Heart left ventricle (tissue), 16 donors: Measurements from ENCODE around the gene FRMD4B. TPM values are rescaled to one million over a fixed set of nuclear protein-coding genes. Genes with fewer than 3 reads are reported as not detected.

Source experiments
- ATAC-seq, 4 donors: fragments of 200-7000 bp; cut with Tn5 transposase; one replicate each; pipeline ENCODE4 v1.9.1; 2020 to 2022; ENCODE audit warnings: moderate library complexity in 4 of 4, mild to moderate bottlenecking in 3 of 4, moderate number of reproducible peaks in 1 of 4
- DNase-seq, 5 donors: peaks; one replicate each; pipeline ENCODE4 v3.0.0-alpha.2; 2020
- H3K27ac ChIP-seq, 12 donors: fragments of 200-600 bp; sonication (generic) in 4 of 12; one replicate each; pipeline versions ENCODE4 v1.5.0 to v1.8.0; 2016 to 2022; ENCODE audit warnings: mild to moderate bottlenecking in 2 of 12
- H3K27me3 ChIP-seq, 9 donors: fragments of 200-600 bp; sonication (generic) in 2 of 9; one replicate each; pipeline versions ENCODE4 v1.5.1 to v1.8.0; 2016 to 2022; ENCODE audit warnings: mild to moderate bottlenecking in 3 of 9
- H3K36me3 ChIP-seq, 9 donors: fragments of 200-600 bp; sonication (generic) in 2 of 9; one replicate each; pipeline versions ENCODE4 v1.5.0 to v1.8.0; 2018 to 2022; ENCODE audit warnings: mild to moderate bottlenecking in 2 of 9
- H3K4me1 ChIP-seq, 12 donors: fragments of 200-600 bp; sonication (generic) in 4 of 12; one replicate each; pipeline versions ENCODE4 v1.5.0 to v1.8.0; 2016 to 2022; ENCODE audit warnings: mild to moderate bottlenecking in 3 of 12
- H3K4me3 ChIP-seq, 12 donors: fragments of 200-600 bp; sonication (generic) in 4 of 12; one replicate each; pipeline versions ENCODE4 v1.5.0 to v1.8.0; 2017 to 2022; ENCODE audit warnings: mild to moderate bottlenecking in 9 of 12, moderate library complexity in 4 of 12
- H3K9me3 ChIP-seq, 12 donors: fragments of 200-600 bp; sonication (generic) in 4 of 12; one replicate each; pipeline versions ENCODE4 v1.5.0 to v1.8.0; 2016 to 2022; ENCODE audit warnings: mild to moderate bottlenecking in 1 of 12
- CTCF ChIP-seq, 12 donors: fragments of 200-600 bp; sonication (generic) in 4 of 12; IDR thresholded peaks; one replicate each; pipeline versions ENCODE4 v1.5.0 to v1.8.0; 2018 to 2022; ENCODE audit warnings: antibody characterized with exemption in 12 of 12, mild to moderate bottlenecking in 5 of 12
- POLR2A ChIP-seq, 2 donors: fragments of 450-650 bp; IDR thresholded peaks; one replicate each; pipeline ENCODE4 v1.6.1; 2017; ENCODE audit warnings: antibody characterized with exemption in 2 of 2, mild to moderate bottlenecking in 2 of 2, moderate library complexity in 2 of 2
- WGBS, 4 donors: extraction: QIAGEN DNeasy Blood & Tissue Kit in 2 of 4; methylation state at CpG; one replicate each; pipeline versions ENCODE4 v1.1.5 to v1.1.7; 2013 to 2018; 5-methylcytosine and 5-hydroxymethylcytosine counted together
- intact Hi-C, 10 donors: fragments of 100-400 bp; cut with DNase I; formaldehyde crosslinking; loops; one replicate each; pipeline versions ENCODE4 v1.11.1 to v1.14.2; 2022
- polyA plus RNA-seq, 2 donors: library from polyadenylated mRNA; stranded (reverse); fragments of 200-250 nt; gene quantifications; one replicate each; pipeline ENCODE4 v1.2.3, GENCODE V29; 2013
- total RNA-seq, 9 donors: library from RNA; depleted of rRNA in 2 of 9; stranded (reverse); fragments of >200 nt in 2 of 9; fragmentation: NEBNext Ultra II Directional in 3 of 9; extraction: Animal tissue kit (Norgen Biotek cat#: 25700) in 3 of 9; gene quantifications; one replicate each; pipeline versions ENCODE4 v1.1.0 to v1.2.4, GENCODE V29; 2016 to 2023
- donor health status: ischemic (EF 13 %, LVEDD 7.1; RV severe dilation, severe dysfunction).
- donor health status: healthy with polysubstance abuse.
- donor health status: DM: no; HTN: yes; CAD: no.
- donor health status: DM: no; HTN: no; CAD: no.
- donor health status: ischemic (EF 25% LVEDD 6.9; RV normal size, moderate dysfunction).
- donor health status: ischemic (EF 25% LVEDD 5.7; RV mildly dilated, moderate dysfunction).
- donor health status: healthy.
- donor health status: DM: yes; HTN: yes; CAD: no.
- donor health status: ischemic (EF 35%, LVEDD 5.7; RV mildly dilated, moderate dysfunction).
- donor health status: nonischemic (EF 11% LVEDD 7.7; RV severe dilation, severe dysfunction).
- donor health status: DM: yes; HTN: yes; CAD: no.
- donor health status: PGD.
- donor health status: ischemic (EF 29% LVEDD 5.4; RV normal size, mild dysfunction).
- donor health status: nonischemic (EF 23%, LVEDD 6.1; RV moderate dilation, normal function).

FRMD4B gene
- total and polyA plus RNA-seq, 11 donors: 3.4 to 42.8 (median 10.9) TPM

- Histone ChIP-seq H3K4me1 (no peaks in the 10 kb centered on the region), H3K27me3 (no peaks in the 10 kb centered on the region), H3K27ac (no peak overlapping the region), H3K36me3 (peaks cover 0 to 6% (median 0%) of the 10 kb centered on the region in 9 donors), H3K4me3 (no peak overlapping the region), H3K9me3 (no peaks in the 10 kb centered on the region)
- TF ChIP-seq CTCF (IDR thresholded peaks at IDR 0.05) (no peak), POLR2A (IDR thresholded peaks at IDR 0.05) (no peak)
- intact Hi-C loops: loop anchor here in 2 of 10 donors (5.0 to 10.0 kb wide), 2 partner anchors 54 to 82 kb away; no protein-coding TSS in a partner anchor
- DNase-seq (no peak), ATAC-seq (no peak)
- WGBS, 4 donors: 93 to 97% (median 95%) methylated on average over 9 of the region's 9 CpGs
Observed at GRCh38 chr3:69259125-69259524, 126.8 kb downstream of the FRMD4B start.

GRCh38 chr3:69255928-69256327 is 130.0 kb downstream of the FRMD4B start:
- no peaks in the 10 kb centered on the region for H3K27me3 ChIP-seq
- H3K4me1 ChIP-seq: no peaks in the 10 kb centered on the region
- TF ChIP-seq CTCF (IDR thresholded peaks at IDR 0.05) (no peak), POLR2A (IDR thresholded peaks at IDR 0.05) (no peak)
- peak in 1 of 4 donors; percentile 16 for ATAC-seq
- intact Hi-C loops: loop anchor here in 2 of 10 donors (5.0 to 10.0 kb wide), 2 partner anchors 51 to 79 kb away; no protein-coding TSS in a partner anchor
- H3K9me3 ChIP-seq: no peaks in the 10 kb centered on the region
- H3K4me3 ChIP-seq: no peak overlapping the region
- DNase-seq: no peak
- WGBS, 4 donors: 60 to 64% (median 62%) methylated on average over 3 of the region's 3 CpGs
- H3K27ac ChIP-seq: no peak overlapping the region
- peaks cover 0 to 6% (median 0%) of the 10 kb centered on the region in 9 donors for H3K36me3 ChIP-seq

DNA sequence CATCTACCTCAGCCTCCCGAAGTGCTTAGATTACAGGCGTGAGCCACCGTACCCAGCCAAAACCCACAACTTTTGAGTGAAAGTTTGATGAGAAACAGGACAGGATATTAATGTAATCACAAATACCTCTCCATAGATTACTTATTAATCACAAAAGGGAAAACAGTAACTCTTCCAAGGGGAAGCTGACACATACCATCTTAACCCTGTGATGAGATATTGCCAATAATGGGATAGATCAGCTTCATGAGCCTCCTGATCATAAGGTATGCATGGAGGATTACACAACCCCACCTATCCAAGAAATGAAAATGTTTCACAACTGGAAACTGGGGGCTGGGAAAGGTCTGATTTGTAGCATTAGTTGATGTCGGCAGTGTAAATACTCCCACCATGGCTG is 131.5 kb downstream of the FRMD4B start:
- intact Hi-C loops: loop anchor here in 1 of 10 donors (10.0 kb wide), 1 partner anchor 50 kb away; no protein-coding TSS in a partner anchor
- Histone ChIP-seq H3K9me3 (no peaks in the 10 kb centered on the region), H3K27ac (no peak overlapping the region), H3K27me3 (no peaks in the 10 kb centered on the region), H3K36me3 (peaks cover 0 to under 1% (median 0%) of the 10 kb centered on the region in 9 donors), H3K4me1 (no peaks in the 10 kb centered on the region), H3K4me3 (no peak overlapping the region)
- WGBS, 4 donors: 90 to 94% (median 92%) methylated on average over 4 of the region's 4 CpGs
- DNase-seq: no peak
- TF ChIP-seq POLR2A (IDR thresholded peaks at IDR 0.05) (no peak), CTCF (IDR thresholded peaks at IDR 0.05) (no peak)
- no peak for ATAC-seq

- H3K9me3 ChIP-seq: no peaks in the 10 kb centered on the region
Observed at GRCh38 chr3:69252631-69253030, 133.3 kb downstream of the FRMD4B start.

More at GRCh38 chr3:69252631-69253030, 133.3 kb downstream of the FRMD4B start:
- H3K36me3 ChIP-seq: peaks cover 0 to 16% (median 3%) of the 10 kb centered on the region in 9 donors
- intact Hi-C loops: loop anchor here in 1 of 10 donors (10.0 kb wide), 1 partner anchor 48 kb away; no protein-coding TSS in a partner anchor
- WGBS, 4 donors: 86 to 98% (median 97%) methylated on average over 4 of the region's 4 CpGs
- DNase-seq (no peak), ATAC-seq (no peak)
- no peaks in the 10 kb centered on the region for H3K4me1 ChIP-seq
- TF ChIP-seq CTCF (IDR thresholded peaks at IDR 0.05) (no peak), POLR2A (IDR thresholded peaks at IDR 0.05) (no peak)
- H3K27me3 ChIP-seq: no peaks in the 10 kb centered on the region
- no peak overlapping the region for H3K4me3 ChIP-seq
- H3K27ac ChIP-seq: no peak overlapping the region
